Tibial nerve (tissue), 4 donors: ENCODE results near the gene MAP2K6.
A peak's percentile ranks its signal among the peaks of the same experiment; 100 is the strongest.

ENCODE experiments used
- CTCF ChIP-seq, 5 experiments: fragments of 200-600 bp in 3 of 5; fragments of 450-650 bp in 2 of 5; sonication (generic) in 3 of 5; IDR thresholded peaks; one replicate each; pipeline ENCODE4 v1.5.1; 2016 to 2019; ENCODE audit warnings: antibody characterized with exemption in 5 of 5, mild to moderate bottlenecking in 3 of 5, moderate library complexity in 2 of 5
- EP300 ChIP-seq, 2 donors: sonication (generic); formaldehyde crosslinking; IDR thresholded peaks; one replicate each; pipeline ENCODE4 v1.6.1; 2017; ENCODE audit warnings: antibody characterized with exemption in 2 of 2, mild to moderate bottlenecking in 1 of 2
- POLR2A ChIP-seq, 2 donors: fragments of 450-650 bp; IDR thresholded peaks; one replicate each; pipeline ENCODE4 v1.6.1; 2017; ENCODE audit warnings: antibody characterized with exemption in 2 of 2, mild to moderate bottlenecking in 2 of 2, moderate library complexity in 2 of 2

DNA sequence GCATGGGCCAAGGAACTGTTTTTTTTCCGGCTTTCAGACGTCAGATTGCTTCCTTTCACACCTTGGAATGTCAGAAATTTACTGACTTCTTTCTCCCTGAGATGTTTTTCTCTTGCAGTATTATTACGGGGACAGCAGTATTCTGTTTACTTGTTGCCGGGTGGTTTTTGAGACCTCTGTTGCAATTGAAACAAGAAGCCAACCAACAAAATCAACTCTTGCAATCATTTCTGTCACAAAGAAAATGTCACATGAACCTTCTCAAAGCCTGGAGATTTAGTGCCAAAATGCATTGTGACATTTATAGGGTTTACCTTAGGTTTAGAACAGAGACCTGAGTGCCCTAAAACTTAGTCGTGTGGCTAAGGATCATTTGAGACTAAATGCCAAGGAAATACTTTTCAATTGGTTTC lies 174.3 kb downstream of the MAP2K6 start:
- no peak for TF ChIP-seq CTCF (IDR thresholded peaks at IDR 0.05)
- TF ChIP-seq POLR2A (IDR thresholded peaks at IDR 0.05) = no peak
- peak in 1 of 2 donors; percentile 22 for TF ChIP-seq EP300 (IDR thresholded peaks at IDR 0.05)
